HepG2 (cell line): ENCODE measurements around the gene GABRB1. TPM values are rescaled to one million over a fixed set of nuclear protein-coding genes. Genes with fewer than 3 reads are reported as not detected.

ENCODE experiments used
- AKAP8 ChIP-seq: sonication (generic); formaldehyde crosslinking; IDR thresholded peaks from 2 replicates; pipeline ENCODE4 v1.5.1; 2020; ENCODE audit warnings: mild to moderate bottlenecking, missing genetic modification reagents
- BRD4 ChIP-seq: sonication (generic); formaldehyde crosslinking; IDR thresholded peaks from 2 replicates; pipeline ENCODE4 v1.4.0; 2020; ENCODE audit warnings: missing genetic modification reagents
- HDAC6 ChIP-seq: fragments of 200-600 bp; sonication (generic); IDR thresholded peaks from 2 replicates; pipeline ENCODE4 v1.7.0; 2017; ENCODE audit warnings: mild to moderate bottlenecking, antibody characterized with exemption, low read length, low read depth
- LCORL ChIP-seq, 2 experiments: fragments of 450-650 bp in 1 of 2; sonication (generic) in 1 of 2; formaldehyde crosslinking in 1 of 2; IDR thresholded peaks; 2 replicates each; pipeline versions ENCODE4 v1.5.0 to v1.6.1; 2017 to 2020; ENCODE audit warnings: antibody characterized with exemption in 1 of 2, missing genetic modification reagents in 1 of 2
- NR2C2 ChIP-seq: sonication (generic); formaldehyde crosslinking; IDR thresholded peaks from 2 replicates; pipeline ENCODE4 v1.4.0; 2020; ENCODE audit warnings: missing genetic modification reagents, mild to moderate bottlenecking, moderate library complexity, borderline replicate concordance
- PLRG1 ChIP-seq: fragments of 450-650 bp; conservative IDR thresholded peaks from 2 replicates; pipeline ENCODE4 v1.6.1; 2016
- RARG ChIP-seq: sonication (generic); formaldehyde crosslinking; IDR thresholded peaks from 2 replicates; pipeline ENCODE4 v1.4.0; 2020; ENCODE audit warnings: low read depth, mild to moderate bottlenecking, missing genetic modification reagents
- SMAD3 ChIP-seq: sonication (generic); formaldehyde crosslinking; IDR thresholded peaks from 2 replicates; pipeline ENCODE4 v1.4.0; 2020; ENCODE audit warnings: missing genetic modification reagents
- SMARCC2 ChIP-seq: fragments of 450-650 bp; IDR thresholded peaks from 2 replicates; pipeline ENCODE4 v1.6.1; 2017; ENCODE audit warnings: antibody characterized with exemption, mild to moderate bottlenecking
- YEATS4 ChIP-seq: sonication (generic); formaldehyde crosslinking; IDR thresholded peaks from 2 replicates; pipeline ENCODE4 v1.4.0; 2020; ENCODE audit warnings: missing genetic modification reagents, borderline replicate concordance
- ZBTB8A ChIP-seq: sonication (generic); formaldehyde crosslinking; IDR thresholded peaks from 2 replicates; pipeline ENCODE4 v1.4.0; 2020; ENCODE audit warnings: mild to moderate bottlenecking, low read depth, missing genetic modification reagents, borderline replicate concordance
- ZKSCAN1 ChIP-seq: fragments of 150-350 bp; IDR thresholded peaks from 2 replicates; pipeline ENCODE4 v1.6.1; 2014; ENCODE audit warnings: low read length
- ZMYM2 ChIP-seq: sonication (generic); formaldehyde crosslinking; IDR thresholded peaks from 2 replicates; pipeline ENCODE4 v1.8.0; 2022; ENCODE audit warnings: mild to moderate bottlenecking, missing genetic modification reagents
- ZNF232 ChIP-seq: sonication (generic); formaldehyde crosslinking; IDR thresholded peaks from 2 replicates; pipeline ENCODE4 v1.4.0; 2020; ENCODE audit warnings: missing genetic modification reagents, borderline replicate concordance
- ZNF335 ChIP-seq: sonication (generic); formaldehyde crosslinking; IDR thresholded peaks from 2 replicates; pipeline ENCODE4 v1.4.0; 2020; ENCODE audit warnings: missing genetic modification reagents
- ZNF460 ChIP-seq: sonication (generic); formaldehyde crosslinking; IDR thresholded peaks from 2 replicates; pipeline ENCODE4 v1.5.1; 2020; ENCODE audit warnings: missing genetic modification reagents, mild to moderate bottlenecking, borderline replicate concordance
- ZNF564 ChIP-seq: sonication (generic); formaldehyde crosslinking; IDR thresholded peaks from 2 replicates; pipeline ENCODE4 v1.8.1; 2023; ENCODE audit warnings: mild to moderate bottlenecking, missing genetic modification reagents
- ZNF615 ChIP-seq: sonication (generic); formaldehyde crosslinking; IDR thresholded peaks from 2 replicates; pipeline ENCODE4 v1.5.0; 2020; ENCODE audit warnings: mild to moderate bottlenecking, missing genetic modification reagents, borderline replicate concordance
- ZNF678 ChIP-seq: sonication (generic); formaldehyde crosslinking; IDR thresholded peaks from 2 replicates; pipeline ENCODE4 v1.4.0; 2020; ENCODE audit warnings: mild to moderate bottlenecking, missing genetic modification reagents
- polyA plus RNA-seq, 8 experiments: library from polyadenylated mRNA; depleted of rRNA in 3 of 8; stranded (reverse) in 7 of 8; unstranded in 1 of 8; fragments of >200 nt; fragmentation: Illumina TruSeq in 4 of 8; extraction: Trizol in 4 of 8; gene quantifications; 2 replicates each; pipeline versions ENCODE4 v1.2.1 to v1.2.3, GENCODE V29; 2011 to 2016; ENCODE audit warnings: low read depth in 4 of 8, missing spikeins in 1 of 8, mixed read lengths in 1 of 8; ENCODE audit not compliant: insufficient read depth in 1 of 8
- total RNA-seq, 5 experiments: library from RNA; depleted of rRNA; stranded (reverse); fragments of >200 nt; fragmentation: Illumina TruSeq; extraction: Trizol; gene quantifications; 2 replicates each; pipeline ENCODE4 v1.2.3, GENCODE V29; 2016; ENCODE audit warnings: low read depth in 1 of 5
- TF ChIP-seq, protein P1 (sequence below): sonication (generic); formaldehyde crosslinking; IDR thresholded peaks from 2 replicates; pipeline ENCODE4 v1.4.0; 2020; ENCODE audit warnings: missing genetic modification reagents
- TF ChIP-seq, protein P2 (sequence below): sonication (generic); formaldehyde crosslinking; IDR thresholded peaks from 2 replicates; pipeline ENCODE4 v1.5.1; 2020; ENCODE audit warnings: missing genetic modification reagents, mild to moderate bottlenecking, borderline replicate concordance
- TF ChIP-seq, protein P3 (sequence below): sonication (generic); formaldehyde crosslinking; IDR thresholded peaks from 2 replicates; pipeline ENCODE4 v1.4.0; 2020; ENCODE audit warnings: low read depth, missing genetic modification reagents
- TF ChIP-seq, protein P4 (sequence below): sonication (generic); formaldehyde crosslinking; IDR thresholded peaks from 2 replicates; pipeline ENCODE4 v1.4.0; 2020; ENCODE audit warnings: missing genetic modification reagents
- TF ChIP-seq, protein P5 (sequence below): sonication (generic); formaldehyde crosslinking; IDR thresholded peaks from 2 replicates; pipeline ENCODE4 v1.5.0; 2020; ENCODE audit warnings: missing genetic modification reagents, mild to moderate bottlenecking, borderline replicate concordance

GABRB1 gene
- total and polyA plus RNA-seq, 2 of the 13 experiments (the other 11 are each of a cell fraction or from before 2014, with no cell fraction given), result not detected

DNA sequence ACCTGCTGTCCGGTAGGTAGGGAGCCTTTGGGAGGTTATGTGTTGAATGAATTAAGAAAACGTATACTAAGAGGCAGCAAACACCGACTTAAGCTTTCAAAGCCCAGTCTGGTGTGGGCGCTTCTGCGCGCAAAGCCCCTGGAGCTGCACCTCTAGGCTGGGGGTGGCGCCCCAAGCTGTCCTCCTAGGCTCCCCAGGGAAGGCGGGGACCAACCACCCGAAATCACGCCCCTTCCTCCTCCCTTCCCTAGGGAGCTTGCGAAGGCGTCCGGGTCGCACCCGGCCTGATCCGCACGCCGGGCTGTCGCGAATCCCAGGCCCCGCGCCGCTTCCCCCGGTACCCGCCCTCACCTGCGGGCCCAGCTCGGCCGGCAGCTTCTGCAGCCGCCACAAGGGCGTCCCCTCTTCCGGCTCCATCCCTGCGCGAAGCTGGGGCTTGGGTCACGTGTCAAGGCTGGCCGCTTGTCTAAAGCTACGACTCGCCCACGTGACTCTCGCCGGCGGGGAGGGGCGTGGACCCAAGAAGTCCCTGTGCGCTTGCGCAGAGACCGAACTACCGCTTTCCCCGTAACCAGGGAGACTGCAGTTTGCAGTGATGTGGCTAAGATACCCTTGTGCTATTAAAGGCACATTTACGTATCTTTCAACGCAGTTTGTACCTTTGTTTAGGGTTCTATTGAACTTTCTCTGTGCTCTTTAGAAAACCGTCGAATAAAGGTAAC lies 432.0 kb downstream of the GABRB1 start, which contains the start of gene COMMD8 (continued):
- TF ChIP-seq ZNF460 (CRISPR knock-in tag) (no peak; the same call in 1 of the 2 replicates), ZNF335 (CRISPR knock-in tag) (0 out of 2 replicates have a peak, but pooled peaks have one; percentile 37), NR2C2 (CRISPR knock-in tag) (no peak), SMAD3 (CRISPR knock-in tag) (no peak), RARG (CRISPR knock-in tag) (no peak), ZNF564 (CRISPR knock-in tag) (no peak), PLRG1 (no peak), ZNF615 (no peak), YEATS4 (CRISPR knock-in tag) (peak; percentile 75), SMARCC2 (no peak), AKAP8 (no peak), ZMYM2 (CRISPR knock-in tag) (0 out of 2 replicates have a peak, but pooled peaks have one; percentile 55), LCORL (IDR thresholded peaks at IDR 0.05) (no peak), LCORL (CRISPR knock-in tag; IDR thresholded peaks at IDR 0.05) (peak; percentile 50; the same call in 1 of the 2 replicates), ZNF232 (peak; percentile 84; the same call in 1 of the 2 replicates), HDAC6 (no peak), BRD4 (CRISPR knock-in tag) (no peak), ZKSCAN1 (no peak), ZBTB8A (CRISPR knock-in tag) (no peak), ZNF678 (CRISPR knock-in tag) (no peak)
- TF ChIP-seq, protein P1, sequence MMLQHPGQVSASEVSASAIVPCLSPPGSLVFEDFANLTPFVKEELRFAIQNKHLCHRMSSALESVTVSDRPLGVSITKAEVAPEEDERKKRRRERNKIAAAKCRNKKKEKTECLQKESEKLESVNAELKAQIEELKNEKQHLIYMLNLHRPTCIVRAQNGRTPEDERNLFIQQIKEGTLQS (CRISPR knock-in tag), result no peak
- TF ChIP-seq, protein P2, sequence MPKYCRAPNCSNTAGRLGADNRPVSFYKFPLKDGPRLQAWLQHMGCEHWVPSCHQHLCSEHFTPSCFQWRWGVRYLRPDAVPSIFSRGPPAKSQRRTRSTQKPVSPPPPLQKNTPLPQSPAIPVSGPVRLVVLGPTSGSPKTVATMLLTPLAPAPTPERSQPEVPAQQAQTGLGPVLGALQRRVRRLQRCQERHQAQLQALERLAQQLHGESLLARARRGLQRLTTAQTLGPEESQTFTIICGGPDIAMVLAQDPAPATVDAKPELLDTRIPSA (CRISPR knock-in tag), result no peak
- TF ChIP-seq, protein P3, sequence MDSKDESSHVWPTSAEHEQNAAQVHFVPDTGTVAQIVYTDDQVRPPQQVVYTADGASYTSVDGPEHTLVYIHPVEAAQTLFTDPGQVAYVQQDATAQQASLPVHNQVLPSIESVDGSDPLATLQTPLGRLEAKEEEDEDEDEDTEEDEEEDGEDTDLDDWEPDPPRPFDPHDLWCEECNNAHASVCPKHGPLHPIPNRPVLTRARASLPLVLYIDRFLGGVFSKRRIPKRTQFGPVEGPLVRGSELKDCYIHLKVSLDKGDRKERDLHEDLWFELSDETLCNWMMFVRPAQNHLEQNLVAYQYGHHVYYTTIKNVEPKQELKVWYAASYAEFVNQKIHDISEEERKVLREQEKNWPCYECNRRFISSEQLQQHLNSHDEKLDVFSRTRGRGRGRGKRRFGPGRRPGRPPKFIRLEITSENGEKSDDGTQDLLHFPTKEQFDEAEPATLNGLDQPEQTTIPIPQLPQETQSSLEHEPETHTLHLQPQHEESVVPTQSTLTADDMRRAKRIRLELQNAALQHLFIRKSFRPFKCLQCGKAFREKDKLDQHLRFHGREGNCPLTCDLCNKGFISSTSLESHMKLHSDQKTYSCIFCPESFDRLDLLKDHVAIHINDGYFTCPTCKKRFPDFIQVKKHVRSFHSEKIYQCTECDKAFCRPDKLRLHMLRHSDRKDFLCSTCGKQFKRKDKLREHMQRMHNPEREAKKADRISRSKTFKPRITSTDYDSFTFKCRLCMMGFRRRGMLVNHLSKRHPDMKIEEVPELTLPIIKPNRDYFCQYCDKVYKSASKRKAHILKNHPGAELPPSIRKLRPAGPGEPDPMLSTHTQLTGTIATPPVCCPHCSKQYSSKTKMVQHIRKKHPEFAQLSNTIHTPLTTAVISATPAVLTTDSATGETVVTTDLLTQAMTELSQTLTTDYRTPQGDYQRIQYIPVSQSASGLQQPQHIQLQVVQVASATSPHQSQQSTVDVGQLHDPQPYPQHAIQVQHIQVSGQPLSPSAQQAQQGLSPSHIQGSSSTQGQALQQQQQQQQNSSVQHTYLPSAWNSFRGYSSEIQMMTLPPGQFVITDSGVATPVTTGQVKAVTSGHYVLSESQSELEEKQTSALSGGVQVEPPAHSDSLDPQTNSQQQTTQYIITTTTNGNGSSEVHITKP (CRISPR knock-in tag), result no peak
- TF ChIP-seq, protein P4, sequence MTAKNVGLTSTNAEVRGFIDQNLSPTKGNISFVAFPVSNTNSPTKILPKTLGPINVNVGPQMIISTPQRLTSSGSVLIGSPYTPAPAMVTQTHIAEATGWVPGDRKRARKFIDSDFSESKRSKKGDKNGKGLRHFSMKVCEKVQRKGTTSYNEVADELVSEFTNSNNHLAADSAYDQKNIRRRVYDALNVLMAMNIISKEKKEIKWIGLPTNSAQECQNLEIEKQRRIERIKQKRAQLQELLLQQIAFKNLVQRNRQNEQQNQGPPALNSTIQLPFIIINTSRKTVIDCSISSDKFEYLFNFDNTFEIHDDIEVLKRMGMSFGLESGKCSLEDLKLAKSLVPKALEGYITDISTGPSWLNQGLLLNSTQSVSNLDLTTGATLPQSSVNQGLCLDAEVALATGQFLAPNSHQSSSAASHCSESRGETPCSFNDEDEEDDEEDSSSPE (CRISPR knock-in tag), result peak; percentile 72
- TF ChIP-seq, protein P5, sequence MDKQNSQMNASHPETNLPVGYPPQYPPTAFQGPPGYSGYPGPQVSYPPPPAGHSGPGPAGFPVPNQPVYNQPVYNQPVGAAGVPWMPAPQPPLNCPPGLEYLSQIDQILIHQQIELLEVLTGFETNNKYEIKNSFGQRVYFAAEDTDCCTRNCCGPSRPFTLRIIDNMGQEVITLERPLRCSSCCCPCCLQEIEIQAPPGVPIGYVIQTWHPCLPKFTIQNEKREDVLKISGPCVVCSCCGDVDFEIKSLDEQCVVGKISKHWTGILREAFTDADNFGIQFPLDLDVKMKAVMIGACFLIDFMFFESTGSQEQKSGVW (CRISPR knock-in tag), result no peak
